Fibroblast of skin of right biceps (primary cell): ENCODE results near the gene CRNKL1.

Experiments
- DNase-seq: peaks from one replicate; pipeline ENCODE4 v3.0.0-alpha.2; 2013

Gene CRNKL1

GRCh38 chr20:20060234-20060998, 8.2 kb upstream of the CRNKL1 start:
- DNase-seq, result no peak

- DNase-seq, result no peak
Measured at GRCh38 chr20:20051767-20052073, 546 bp downstream of the CRNKL1 start.

- no peak for DNase-seq
Measured at GRCh38 chr20:20039752-20040387, 12.4 kb downstream of the CRNKL1 start.

- no peak for DNase-seq
Measured at GRCh38 chr20:20038586-20038985, 13.7 kb downstream of the CRNKL1 start.

GRCh38 chr20:20037960-20038359, 14.3 kb downstream of the CRNKL1 start:
- peak; percentile 54 for DNase-seq

GRCh38 chr20:20036756-20037155, 15.5 kb downstream of the CRNKL1 start:
- no peak for DNase-seq

GRCh38 chr20:20034486-20034885, 17.8 kb downstream of the CRNKL1 start:
- no peak for DNase-seq

GRCh38 chr20:20031790-20032189, 20.5 kb downstream of the CRNKL1 start:
- no peak for DNase-seq

GRCh38 chr20:20027284-20027683, 25.0 kb downstream of the CRNKL1 start:
- DNase-seq, result no peak

GRCh38 chr20:20024942-20025341, 27.3 kb downstream of the CRNKL1 start:
- peak; percentile 44 for DNase-seq

- DNase-seq, result no peak
Measured at GRCh38 chr20:20023395-20023794, 28.9 kb downstream of the CRNKL1 start.

- DNase-seq, result no peak
Measured at GRCh38 chr20:20022498-20022897, 29.8 kb downstream of the CRNKL1 start.

- no peak for DNase-seq
Measured at GRCh38 chr20:20021835-20022234, 30.4 kb downstream of the CRNKL1 start.

GRCh38 chr20:20020908-20021307, 31.4 kb downstream of the CRNKL1 start:
- no peak for DNase-seq

GRCh38 chr20:20019123-20019522, 33.1 kb downstream of the CRNKL1 start:
- no peak for DNase-seq

- DNase-seq, result no peak
Measured at GRCh38 chr20:20018366-20018765, 33.9 kb downstream of the CRNKL1 start.

- DNase-seq, result no peak
Measured at GRCh38 chr20:20017844-20018185, 34.5 kb downstream of the CRNKL1 start.

GRCh38 chr20:20017001-20017843, 35.0 kb downstream of the CRNKL1 start, which contains the start of gene NAA20:
NAA20 (plus strand) TSS chr20:20017362; CDS start chr20:20017397, 35 bp downstream.
- peak; percentile 91 for DNase-seq

GRCh38 chr20:20014659-20015058, 37.6 kb downstream of the CRNKL1 start:
- DNase-seq, result no peak

- DNase-seq, result no peak
Measured at GRCh38 chr20:20012541-20012940, 39.7 kb downstream of the CRNKL1 start.

GRCh38 chr20:20010639-20011500, 41.4 kb downstream of the CRNKL1 start:
- peak; percentile 52 for DNase-seq

GRCh38 chr20:20009784-20010253, 42.4 kb downstream of the CRNKL1 start:
- no peak for DNase-seq

- DNase-seq, result no peak
Measured at GRCh38 chr20:20005342-20005741, 46.9 kb downstream of the CRNKL1 start.
